Coronary artery (tissue), 2 donors: Measurements from ENCODE around the gene KCNAB1.

Experiments used
- DNase-seq: peaks from one replicate; pipeline ENCODE4 v3.0.0-alpha.2; 2017; ENCODE audit warnings: low spot score
- H3K27ac ChIP-seq, 2 donors: fragments of 200-600 bp; sonication (generic); one replicate each; pipeline ENCODE4 v1.5.1; 2016 to 2019
- H3K4me3 ChIP-seq: fragments of 200-600 bp; sonication (generic); 2 replicates; pipeline ENCODE4 v1.5.1; 2016; ENCODE audit warnings: mild to moderate bottlenecking, moderate library complexity
- TF ChIP-seq, protein P1 (sequence below): fragments of 200-600 bp; sonication (generic); IDR thresholded peaks from one replicate; pipeline ENCODE4 v1.5.1; 2019; ENCODE audit warnings: antibody characterized with exemption

Gene KCNAB1

DNA sequence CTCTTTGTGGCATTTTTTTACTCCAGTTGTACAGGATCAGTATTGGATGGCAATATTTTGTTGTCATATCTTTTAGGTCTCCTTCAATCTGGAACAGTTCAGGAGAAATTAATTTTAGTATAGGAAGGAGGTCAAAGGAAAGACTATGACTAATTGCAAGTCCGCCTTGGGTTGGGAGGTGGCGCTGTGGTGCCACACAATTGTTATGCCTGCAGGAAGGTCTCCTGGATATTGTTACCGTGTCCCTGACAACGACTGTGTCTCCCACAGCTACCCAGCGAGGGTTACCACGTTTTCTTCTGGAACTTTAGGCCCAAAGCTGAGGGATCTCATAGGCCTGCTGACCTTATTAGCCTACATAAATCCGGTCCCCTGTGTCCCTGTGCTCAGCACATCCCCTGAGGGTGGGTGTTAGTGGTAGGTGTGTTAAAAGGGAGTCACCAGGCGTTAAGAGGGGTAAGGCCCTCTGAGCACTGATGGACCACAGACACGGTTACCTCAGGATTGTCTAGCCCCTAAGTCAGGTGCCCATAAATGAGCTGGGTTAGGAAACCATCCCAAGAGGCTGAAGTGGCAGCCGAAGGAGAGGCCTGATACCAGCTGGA is 31.5 kb downstream of the KCNAB1 start:
- peak; percentile 83 for DNase-seq
- peak overlapping the region; percentile 42 for H3K4me3 ChIP-seq
- TF ChIP-seq, protein P1, sequence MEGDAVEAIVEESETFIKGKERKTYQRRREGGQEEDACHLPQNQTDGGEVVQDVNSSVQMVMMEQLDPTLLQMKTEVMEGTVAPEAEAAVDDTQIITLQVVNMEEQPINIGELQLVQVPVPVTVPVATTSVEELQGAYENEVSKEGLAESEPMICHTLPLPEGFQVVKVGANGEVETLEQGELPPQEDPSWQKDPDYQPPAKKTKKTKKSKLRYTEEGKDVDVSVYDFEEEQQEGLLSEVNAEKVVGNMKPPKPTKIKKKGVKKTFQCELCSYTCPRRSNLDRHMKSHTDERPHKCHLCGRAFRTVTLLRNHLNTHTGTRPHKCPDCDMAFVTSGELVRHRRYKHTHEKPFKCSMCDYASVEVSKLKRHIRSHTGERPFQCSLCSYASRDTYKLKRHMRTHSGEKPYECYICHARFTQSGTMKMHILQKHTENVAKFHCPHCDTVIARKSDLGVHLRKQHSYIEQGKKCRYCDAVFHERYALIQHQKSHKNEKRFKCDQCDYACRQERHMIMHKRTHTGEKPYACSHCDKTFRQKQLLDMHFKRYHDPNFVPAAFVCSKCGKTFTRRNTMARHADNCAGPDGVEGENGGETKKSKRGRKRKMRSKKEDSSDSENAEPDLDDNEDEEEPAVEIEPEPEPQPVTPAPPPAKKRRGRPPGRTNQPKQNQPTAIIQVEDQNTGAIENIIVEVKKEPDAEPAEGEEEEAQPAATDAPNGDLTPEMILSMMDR: peak; percentile 64
- peak overlapping the region; percentile 45 to 62 for H3K27ac ChIP-seq

DNA sequence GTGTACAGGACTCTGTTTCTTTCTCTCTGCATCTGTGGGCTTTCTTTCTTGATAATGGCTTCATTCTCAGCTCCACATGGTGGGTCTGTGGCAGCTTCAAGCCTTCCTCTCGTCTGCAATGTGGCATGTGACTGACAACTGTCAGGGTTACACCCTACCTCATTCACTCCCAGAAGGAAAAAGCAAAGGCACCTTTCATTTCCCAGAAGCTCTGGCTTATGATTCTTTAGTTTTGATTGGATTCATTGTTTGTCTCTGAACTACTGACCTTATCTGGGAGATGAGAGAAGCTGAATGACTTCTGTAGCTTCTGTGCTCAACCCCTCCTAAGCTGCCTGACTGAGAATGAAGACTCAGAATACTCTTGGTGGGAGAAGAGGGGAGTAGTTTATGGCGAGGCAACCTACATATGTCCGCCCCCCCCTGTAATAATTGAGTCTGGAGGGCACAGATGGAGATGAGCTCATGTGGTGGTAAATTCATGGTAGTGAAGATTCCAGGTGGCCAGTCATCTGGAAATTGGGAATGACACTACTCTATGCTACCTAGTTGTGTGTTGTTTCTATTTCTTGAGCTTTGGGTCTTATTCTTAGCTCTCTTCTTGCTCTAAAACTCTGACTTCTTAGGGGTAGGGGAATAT is 38.4 kb downstream of the KCNAB1 start:
- DNase-seq: no peak
- Histone ChIP-seq H3K4me3 (no peak overlapping the region), H3K27ac (no peak overlapping the region)
- TF ChIP-seq, protein P1: no peak

DNA sequence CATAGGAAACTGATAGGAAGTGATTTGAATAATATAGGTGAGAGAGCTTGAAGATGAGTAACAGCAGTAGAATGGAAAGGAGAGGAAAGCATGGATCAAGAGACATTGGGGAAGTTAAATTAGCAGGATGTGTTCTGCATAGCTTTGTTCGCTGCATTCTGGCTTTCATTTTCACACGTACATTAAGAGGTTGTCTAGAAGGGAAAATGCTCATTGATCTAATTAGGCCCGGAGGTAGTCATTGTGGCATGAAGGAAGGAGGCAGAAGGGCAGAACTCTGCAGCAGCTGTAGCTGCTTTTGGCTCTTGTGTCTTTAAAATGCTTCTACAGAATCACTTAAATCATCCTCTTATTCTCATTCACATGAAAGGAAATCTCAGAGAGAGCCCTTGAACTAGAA is 40.3 kb downstream of the KCNAB1 start:
- H3K27ac ChIP-seq: no peak overlapping the region
- H3K4me3 ChIP-seq: peak overlapping the region; percentile 35
- TF ChIP-seq, protein P1: no peak
- no peak for DNase-seq

DNA sequence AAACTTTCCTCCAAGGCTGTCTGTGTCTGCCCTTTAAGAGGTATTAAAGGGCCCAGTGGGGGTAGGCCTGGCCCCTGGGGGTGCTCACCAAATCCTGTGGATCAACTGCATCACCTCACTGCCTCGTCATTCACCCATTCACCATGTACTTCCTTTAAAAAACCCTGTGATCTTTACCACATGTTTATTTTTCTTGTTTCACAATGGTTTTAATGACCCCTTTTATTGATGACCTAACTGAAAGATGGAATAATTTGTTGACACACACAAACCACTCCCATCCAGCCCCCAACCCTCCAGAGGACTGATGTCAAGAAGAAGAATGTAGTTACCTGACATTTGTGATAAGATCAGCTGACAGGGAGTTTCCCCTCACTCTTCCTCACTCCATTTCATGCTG is 40.8 kb downstream of the KCNAB1 start:
- TF ChIP-seq, protein P1: no peak
- Histone ChIP-seq H3K4me3 (no peak overlapping the region), H3K27ac (no peak overlapping the region)
- no peak for DNase-seq

DNA sequence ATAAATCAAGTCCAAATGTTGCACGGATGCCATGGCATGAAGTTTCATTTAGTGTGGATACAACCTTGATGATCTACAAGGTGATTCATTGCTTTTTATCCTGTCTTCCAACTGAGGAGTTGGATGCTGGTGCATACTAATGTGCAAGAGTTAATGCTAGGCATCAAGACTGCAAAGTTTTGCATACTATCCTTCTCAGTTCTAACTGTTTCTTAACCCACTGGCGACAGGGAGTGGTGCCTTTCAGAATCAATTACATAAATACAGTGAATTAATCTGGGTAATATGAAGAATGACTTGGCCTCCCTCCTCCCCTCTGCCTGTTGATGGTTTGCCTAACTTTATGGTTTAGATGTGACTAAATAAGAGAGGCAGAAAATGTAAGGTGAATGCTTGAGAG is 43.5 kb downstream of the KCNAB1 start:
- no peak for DNase-seq
- TF ChIP-seq, protein P1: no peak
- no peak overlapping the region for H3K4me3 ChIP-seq
- no peak overlapping the region for H3K27ac ChIP-seq

DNA sequence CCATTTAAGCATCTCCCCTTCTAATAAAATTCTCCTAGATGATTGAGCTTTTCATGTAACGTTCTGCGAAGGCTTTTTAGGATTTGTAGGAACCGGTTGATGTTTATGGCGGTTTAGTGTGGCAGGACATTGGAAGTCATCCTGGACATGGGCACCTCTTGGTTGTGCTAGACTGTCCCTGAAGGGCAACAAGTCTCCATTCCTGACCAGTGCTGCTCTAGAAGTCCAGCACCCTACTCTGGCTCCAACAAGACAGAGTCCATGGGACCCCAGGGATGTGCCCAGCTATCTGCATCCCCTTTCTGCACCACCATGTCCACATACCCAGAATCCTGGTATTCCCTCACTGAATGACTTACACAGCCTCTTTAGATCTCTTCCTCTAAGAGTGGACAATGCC is 46.4 kb downstream of the KCNAB1 start:
- no peak for DNase-seq
- TF ChIP-seq, protein P1: no peak
- Histone ChIP-seq H3K4me3 (no peak overlapping the region), H3K27ac (no peak overlapping the region)

DNA sequence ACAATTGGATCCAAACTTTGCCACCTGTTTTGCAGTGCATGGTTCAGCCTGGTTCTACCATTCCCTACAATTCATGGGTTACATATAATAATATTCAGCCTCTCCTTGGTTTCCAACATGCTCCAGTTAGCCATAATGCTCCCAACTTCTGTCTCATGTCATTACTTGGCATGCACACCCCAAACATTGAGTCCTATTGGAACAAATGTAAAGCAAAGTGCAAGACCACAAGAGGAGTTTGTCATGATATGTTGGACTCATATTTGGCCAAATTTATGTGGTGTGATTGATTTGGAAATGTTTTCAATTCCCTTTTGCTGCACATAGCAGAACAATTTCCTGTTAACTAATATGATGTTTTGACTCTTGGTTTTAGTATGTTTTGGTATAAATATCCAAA is 50.2 kb downstream of the KCNAB1 start:
- TF ChIP-seq, protein P1: no peak
- DNase-seq: no peak
- Histone ChIP-seq H3K27ac (no peak overlapping the region), H3K4me3 (no peak overlapping the region)
